VCaP (cell line): ENCODE measurements around the gene DOC2B.
"Not testable (repeated sequence)": the region's sequence is repeated elsewhere in the genome, so short reads cannot be mapped to it uniquely, and the experiment has no call there.

ENCODE experiments used
- H3K27ac ChIP-seq: fragments of 450-650 bp; 2 replicates; pipeline ENCODE4 v1.5.1; 2017
- TF ChIP-seq, protein P1 (sequence below): fragments of 450-650 bp; conservative IDR thresholded peaks from 2 replicates; pipeline ENCODE4 v1.5.1; 2017; ENCODE audit warnings: mild to moderate bottlenecking, moderate library complexity

DOC2B gene

DNA sequence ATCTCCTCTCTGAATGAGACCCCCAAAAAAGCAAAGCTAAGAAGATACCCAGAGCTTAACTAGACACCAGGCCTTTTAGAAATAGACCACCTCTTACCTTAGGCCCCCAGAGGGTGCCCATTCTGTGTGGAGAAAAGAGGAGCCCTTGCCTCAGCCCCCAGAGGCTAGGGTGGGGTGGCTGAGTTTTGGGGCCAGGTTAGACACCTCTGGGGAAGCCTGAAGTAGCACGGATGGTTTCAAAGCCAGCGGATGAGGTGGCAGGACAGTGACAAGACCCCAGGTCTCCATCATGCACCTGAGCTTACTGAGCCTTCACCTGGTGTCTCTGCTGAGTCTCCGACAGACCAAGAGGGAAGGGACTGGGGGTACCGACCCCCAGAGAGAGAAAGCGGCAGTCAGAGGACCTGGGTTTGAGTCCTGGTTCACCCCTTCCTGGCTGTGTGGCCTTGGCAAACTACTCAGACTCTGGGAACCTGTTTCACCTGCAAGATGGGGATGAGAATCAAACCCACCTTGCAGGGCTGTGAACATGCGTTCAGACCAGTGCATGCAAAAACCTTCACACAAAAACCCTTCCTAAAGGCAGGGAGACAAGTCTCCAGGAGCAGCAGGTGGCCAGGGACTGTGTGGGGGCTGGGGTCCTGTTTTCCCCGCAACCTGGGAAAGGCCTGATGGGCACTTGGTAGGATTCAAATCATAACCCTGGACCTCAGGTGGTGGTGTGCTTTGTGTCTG lies 36.3 kb downstream of the DOC2B start:
- TF ChIP-seq, protein P1, sequence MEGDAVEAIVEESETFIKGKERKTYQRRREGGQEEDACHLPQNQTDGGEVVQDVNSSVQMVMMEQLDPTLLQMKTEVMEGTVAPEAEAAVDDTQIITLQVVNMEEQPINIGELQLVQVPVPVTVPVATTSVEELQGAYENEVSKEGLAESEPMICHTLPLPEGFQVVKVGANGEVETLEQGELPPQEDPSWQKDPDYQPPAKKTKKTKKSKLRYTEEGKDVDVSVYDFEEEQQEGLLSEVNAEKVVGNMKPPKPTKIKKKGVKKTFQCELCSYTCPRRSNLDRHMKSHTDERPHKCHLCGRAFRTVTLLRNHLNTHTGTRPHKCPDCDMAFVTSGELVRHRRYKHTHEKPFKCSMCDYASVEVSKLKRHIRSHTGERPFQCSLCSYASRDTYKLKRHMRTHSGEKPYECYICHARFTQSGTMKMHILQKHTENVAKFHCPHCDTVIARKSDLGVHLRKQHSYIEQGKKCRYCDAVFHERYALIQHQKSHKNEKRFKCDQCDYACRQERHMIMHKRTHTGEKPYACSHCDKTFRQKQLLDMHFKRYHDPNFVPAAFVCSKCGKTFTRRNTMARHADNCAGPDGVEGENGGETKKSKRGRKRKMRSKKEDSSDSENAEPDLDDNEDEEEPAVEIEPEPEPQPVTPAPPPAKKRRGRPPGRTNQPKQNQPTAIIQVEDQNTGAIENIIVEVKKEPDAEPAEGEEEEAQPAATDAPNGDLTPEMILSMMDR = no peak
- no peak overlapping the region for H3K27ac ChIP-seq

- H3K27ac ChIP-seq = no peak overlapping the region
- TF ChIP-seq, protein P1 = peak; percentile 96
Observed at GRCh38 chr17:143785-144281, 37.6 kb downstream of the DOC2B start.

DNA sequence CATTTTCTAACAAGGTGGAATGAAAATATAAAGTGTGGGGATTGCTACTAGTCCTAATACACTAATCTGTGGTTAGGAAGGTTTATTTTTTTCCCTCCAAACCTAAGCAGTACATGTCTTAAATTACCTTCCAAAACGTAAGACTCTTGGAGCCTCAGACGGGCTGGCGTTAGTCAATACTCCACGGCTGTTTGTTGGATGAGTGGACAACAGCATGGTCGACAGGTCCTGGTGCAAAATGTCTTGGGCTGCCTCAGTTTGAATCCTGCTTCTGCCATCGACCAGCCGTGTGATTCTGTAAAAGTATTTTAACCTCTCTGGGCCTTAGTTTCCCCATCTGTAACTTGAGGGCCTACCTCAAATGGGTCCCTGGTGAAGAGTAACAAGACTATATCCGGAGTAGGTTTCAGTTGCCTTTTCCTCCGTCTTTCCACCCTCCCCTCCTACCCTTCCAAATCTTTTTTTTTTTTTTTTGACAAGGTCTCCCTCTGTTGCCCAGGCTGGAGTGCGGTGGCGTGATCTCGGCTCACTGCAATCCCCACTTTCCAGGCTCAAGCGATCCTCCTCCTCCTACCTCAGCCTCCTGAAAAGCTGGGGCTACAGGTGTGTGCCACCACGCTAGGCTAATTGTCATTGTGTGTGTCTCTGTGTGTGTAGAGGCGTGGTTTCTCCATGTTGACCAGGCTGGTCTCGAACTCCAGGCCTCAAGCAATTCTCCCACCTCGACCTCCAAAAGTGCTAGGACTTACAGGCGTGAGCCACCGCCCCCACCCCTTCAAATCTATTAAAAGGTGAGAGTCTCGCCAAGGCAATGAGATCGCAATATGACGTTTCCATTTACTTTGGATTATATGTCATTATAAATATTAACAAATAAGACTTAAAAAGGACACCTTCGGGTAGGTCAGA lies 38.3 kb downstream of the DOC2B start:
- TF ChIP-seq, protein P1 = no peak
- no peak overlapping the region for H3K27ac ChIP-seq

DNA sequence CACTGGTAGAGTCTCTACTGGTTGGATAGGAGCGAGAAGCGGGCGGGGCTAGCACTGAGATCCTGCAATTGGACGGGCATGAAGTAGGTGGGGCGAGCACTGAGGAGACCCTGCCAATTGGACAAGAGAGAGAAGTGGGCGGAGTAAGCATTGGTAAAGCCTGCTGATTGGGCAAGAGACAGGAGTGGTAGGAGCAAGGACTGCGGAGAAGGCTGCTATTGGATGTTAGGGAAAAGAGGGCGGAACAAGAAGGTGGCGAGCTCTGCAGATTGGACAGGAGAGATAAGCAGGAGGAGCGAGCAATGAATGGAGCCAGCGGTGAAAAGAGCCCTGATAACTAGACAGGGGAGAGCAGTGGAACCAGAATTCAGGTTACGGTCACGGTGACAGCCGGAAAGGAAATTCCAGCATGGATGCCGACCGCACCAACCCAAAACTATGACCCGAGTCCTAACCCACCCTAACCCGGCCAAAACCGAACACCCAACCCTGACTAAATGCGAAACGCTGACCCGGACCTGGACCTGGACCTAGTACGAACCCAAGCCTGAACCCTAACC lies 39.3 kb downstream of the DOC2B start:
- H3K27ac ChIP-seq = no peak overlapping the region
- TF ChIP-seq, protein P1 = no peak

DNA sequence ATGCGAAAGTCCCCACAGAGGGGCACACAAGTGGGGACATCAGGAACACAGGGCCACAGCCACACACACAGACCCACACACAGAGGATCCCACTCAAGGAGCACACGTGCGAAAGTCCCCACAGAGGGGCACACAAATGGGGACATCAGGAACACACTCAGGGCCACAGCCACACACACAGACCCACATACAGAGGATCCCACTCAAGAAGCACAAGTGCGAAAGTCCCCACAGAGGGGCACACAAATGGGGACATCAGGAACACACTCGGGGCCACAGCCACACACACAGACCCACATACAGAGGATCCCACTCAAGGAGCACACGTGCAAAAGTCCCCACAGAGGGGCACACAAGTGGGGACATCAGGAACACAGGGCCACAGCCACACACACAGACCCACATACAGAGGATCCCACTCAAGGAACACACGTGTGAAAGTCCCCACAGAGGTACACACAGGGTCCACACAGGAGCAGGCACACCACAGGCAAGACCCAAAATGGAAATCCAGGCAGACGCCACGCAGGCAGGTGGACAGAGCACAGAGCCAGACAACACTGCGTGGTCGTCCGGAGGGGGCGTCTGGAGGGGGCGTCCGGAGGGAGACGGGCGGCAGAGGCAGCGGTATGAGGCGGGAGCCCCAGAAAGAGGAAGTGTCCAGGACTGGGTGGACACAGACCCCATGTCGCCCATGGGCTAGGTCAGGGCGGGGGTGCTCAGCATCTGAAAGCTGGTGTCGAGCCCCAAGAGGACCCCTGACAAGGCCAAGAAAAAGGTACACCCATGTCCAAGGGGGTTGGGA lies 41.8 kb downstream of the DOC2B start:
- not testable (repeated sequence) for H3K27ac ChIP-seq

GRCh38 chr17:137166-137807 lies 44.2 kb downstream of the DOC2B start, which contains the start of gene SCGB1C2:
Gene SCGB1C2, plus strand, starts transcription at chr17:137569. Its CDS starts 22 bp downstream, at chr17:137591.
- H3K27ac ChIP-seq = not testable (repeated sequence)

- TF ChIP-seq, protein P1 = peak; percentile 65
- not testable (repeated sequence) for H3K27ac ChIP-seq
Observed at GRCh38 chr17:136531-136930, 44.9 kb downstream of the DOC2B start.

- H3K27ac ChIP-seq = not testable (repeated sequence)
Observed at GRCh38 chr17:135895-136294, 45.6 kb downstream of the DOC2B start.

- H3K27ac ChIP-seq = not testable (repeated sequence)
Observed at GRCh38 chr17:135022-135421, 46.4 kb downstream of the DOC2B start.

- not testable (repeated sequence) for H3K27ac ChIP-seq
Observed at GRCh38 chr17:134332-134785, 47.1 kb downstream of the DOC2B start.

- H3K27ac ChIP-seq = not testable (repeated sequence)
Observed at GRCh38 chr17:133932-134331, 47.5 kb downstream of the DOC2B start.

DNA sequence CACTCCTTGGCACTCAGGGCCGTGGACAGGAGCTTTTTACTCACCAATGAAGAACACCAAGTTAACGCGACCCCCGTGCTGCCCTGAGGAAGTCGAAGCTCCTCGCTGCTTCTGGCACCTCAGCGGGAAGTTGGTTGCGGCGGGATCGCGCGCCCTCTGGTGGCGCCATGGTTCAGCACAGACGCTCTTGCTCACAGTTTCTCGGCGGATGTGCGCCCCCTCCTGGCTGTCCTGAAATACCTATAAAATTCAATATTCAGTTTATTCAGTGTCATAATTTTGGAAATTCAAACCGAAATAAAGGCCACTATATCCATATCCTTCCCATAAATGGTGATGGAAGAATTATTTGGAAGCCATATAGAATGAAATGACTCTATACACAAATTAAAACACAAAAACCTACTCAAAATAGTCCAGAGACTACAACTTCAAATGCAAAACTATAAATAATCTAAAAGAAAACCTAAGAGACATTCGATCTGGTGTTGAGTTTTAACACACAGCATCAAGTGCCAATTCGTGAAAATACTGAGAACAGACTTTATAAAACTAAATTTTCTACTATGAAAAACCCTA lies 63.0 kb downstream of the DOC2B start:
- H3K27ac ChIP-seq = not testable (repeated sequence)
